ENCODE results near the gene FH.

GRCh38 chr1:241460098-241460873 is 59.3 kb downstream of the FH start:
- TF ChIP-seq CTCF (conservative IDR thresholded peaks at IDR 0.05; ENCODE audit: low read length) (no peak), EZH2phosphoT487 (IDR thresholded peaks at IDR 0.05; ENCODE audit: borderline replicate concordance) (no peak)
